Breast epithelium (tissue), 4 donors: Measurements from ENCODE around the gene CDH13. TPM values are rescaled to one million over a fixed set of nuclear protein-coding genes. Genes with fewer than 3 reads are reported as not detected.

Experiments used
- DNase-seq, 2 donors: peaks; one replicate each; pipeline ENCODE4 v3.0.0-alpha.2; 2019; ENCODE audit warnings: low spot score in 2 of 2
- H3K27ac ChIP-seq, 2 donors: fragments of 200-600 bp; sonication (generic) in 1 of 2; one replicate each; pipeline ENCODE4 v1.5.1; 2016 to 2019; ENCODE audit warnings: mild to moderate bottlenecking in 1 of 2
- H3K27me3 ChIP-seq, 2 donors: fragments of 200-600 bp; sonication (generic) in 1 of 2; one replicate each; pipeline versions ENCODE4 v1.5.1 to v1.6.0; 2017 to 2019; ENCODE audit warnings: control low read depth in 1 of 2, mild to moderate bottlenecking in 1 of 2
- H3K36me3 ChIP-seq: fragments of 200-600 bp; one replicate; pipeline ENCODE4 v1.5.1; 2019
- H3K4me1 ChIP-seq, 2 donors: fragments of 200-600 bp; sonication (generic); one replicate each; pipeline ENCODE4 v1.5.1; 2016 to 2019; ENCODE audit warnings: control low read depth in 1 of 2
- H3K4me3 ChIP-seq, 3 donors: fragments of 200-600 bp; sonication (generic); 1 replicate in 2 of 3; 2 replicates in 1 of 3; pipeline ENCODE4 v1.5.1; 2016 to 2019; ENCODE audit warnings: mild to moderate bottlenecking in 3 of 3, moderate library complexity in 2 of 3
- H3K9me3 ChIP-seq, 2 donors: fragments of 200-600 bp; sonication (generic) in 1 of 2; one replicate each; pipeline ENCODE4 v1.5.1; 2016 to 2019; ENCODE audit warnings: control low read depth in 1 of 2
- CTCF ChIP-seq, 3 donors: fragments of 450-650 bp; IDR thresholded peaks; one replicate each; pipeline ENCODE4 v1.5.1; 2016 to 2017; ENCODE audit warnings: antibody characterized with exemption in 3 of 3, mild to moderate bottlenecking in 3 of 3, moderate library complexity in 3 of 3
- POLR2A ChIP-seq: fragments of 450-650 bp; IDR thresholded peaks from one replicate; pipeline ENCODE4 v1.6.1; 2016; ENCODE audit warnings: antibody characterized with exemption, mild to moderate bottlenecking, moderate library complexity
- POLR2AphosphoS5 ChIP-seq, 3 donors: sonication (generic); formaldehyde crosslinking; IDR thresholded peaks; one replicate each; pipeline ENCODE4 v1.6.1; 2017; ENCODE audit warnings: antibody characterized with exemption in 3 of 3
- intact Hi-C: fragments of 100-400 bp; cut with DNase I; formaldehyde crosslinking; loops from one replicate; pipeline ENCODE4 v1.15.1; 2023; ENCODE audit warnings: low total_unique reads
- total RNA-seq, 3 donors: library from RNA; depleted of rRNA; stranded (reverse); fragments of >200 nt; gene quantifications; one replicate each; pipeline ENCODE4 v1.1.0, GENCODE V29; 2016

CDH13 gene
- total RNA-seq, 3 donors from 2014 or later: 6.0 to 13.1 (median 11.5) TPM

- TF ChIP-seq POLR2AphosphoS5 (IDR thresholded peaks at IDR 0.05) (no peak), POLR2A (no peak), CTCF (IDR thresholded peaks at IDR 0.05) (no peak)
- H3K36me3 ChIP-seq: no peaks in the 10 kb centered on the region
- H3K4me1 ChIP-seq: no peaks in the 10 kb centered on the region
- H3K27me3 ChIP-seq: no peaks in the 10 kb centered on the region
- intact Hi-C loops: no loop called here
- H3K9me3 ChIP-seq: peaks cover 0 to 10% of the 10 kb centered on the region in 2 donors
- H3K27ac ChIP-seq: no peak overlapping the region
- no peak for DNase-seq
- no peak overlapping the region for H3K4me3 ChIP-seq
These were observed 947.6 kb downstream of the CDH13 start for GRCh38 chr16:83574388-83574787.

GRCh38 chr16:83577078-83577745 is 950.4 kb downstream of the CDH13 start:
- DNase-seq: no peak
- Histone ChIP-seq H3K27me3 (no peaks in the 10 kb centered on the region), H3K4me1 (no peaks in the 10 kb centered on the region), H3K9me3 (peaks cover 0 to 10% of the 10 kb centered on the region in 2 donors), H3K27ac (no peak overlapping the region), H3K36me3 (no peaks in the 10 kb centered on the region), H3K4me3 (no peak overlapping the region)
- no peak for TF ChIP-seq POLR2A
- no peak for TF ChIP-seq CTCF (IDR thresholded peaks at IDR 0.05)
- TF ChIP-seq POLR2AphosphoS5 (IDR thresholded peaks at IDR 0.05): no peak
- intact Hi-C loops: no loop called here

GRCh38 chr16:83578171-83578570 is 951.4 kb downstream of the CDH13 start:
- peaks cover 0 to 10% of the 10 kb centered on the region in 2 donors for H3K9me3 ChIP-seq
- no peak for DNase-seq
- H3K4me1 ChIP-seq: no peaks in the 10 kb centered on the region
- H3K27ac ChIP-seq: no peak overlapping the region
- H3K4me3 ChIP-seq: no peak overlapping the region
- no peaks in the 10 kb centered on the region for H3K36me3 ChIP-seq
- intact Hi-C loops: no loop called here
- no peaks in the 10 kb centered on the region for H3K27me3 ChIP-seq
- no peak for TF ChIP-seq POLR2A
- TF ChIP-seq POLR2AphosphoS5 (IDR thresholded peaks at IDR 0.05): no peak
- no peak for TF ChIP-seq CTCF (IDR thresholded peaks at IDR 0.05)

GRCh38 chr16:83579027-83579426 is 952.3 kb downstream of the CDH13 start:
- no peak for DNase-seq
- no peak for TF ChIP-seq POLR2AphosphoS5 (IDR thresholded peaks at IDR 0.05)
- TF ChIP-seq POLR2A: no peak
- TF ChIP-seq CTCF (IDR thresholded peaks at IDR 0.05): no peak
- H3K4me1 ChIP-seq: no peaks in the 10 kb centered on the region
- no peaks in the 10 kb centered on the region for H3K36me3 ChIP-seq
- intact Hi-C loops: no loop called here
- no peak overlapping the region for H3K4me3 ChIP-seq
- peaks cover 0 to 10% of the 10 kb centered on the region in 2 donors for H3K9me3 ChIP-seq
- no peaks in the 10 kb centered on the region for H3K27me3 ChIP-seq
- H3K27ac ChIP-seq: no peak overlapping the region

GRCh38 chr16:83579436-83579835 is 952.7 kb downstream of the CDH13 start:
- Histone ChIP-seq H3K27me3 (no peaks in the 10 kb centered on the region), H3K4me3 (no peak overlapping the region), H3K4me1 (no peaks in the 10 kb centered on the region), H3K36me3 (no peaks in the 10 kb centered on the region), H3K9me3 (peaks cover 0 to 10% of the 10 kb centered on the region in 2 donors), H3K27ac (no peak overlapping the region)
- no peak for DNase-seq
- no peak for TF ChIP-seq CTCF (IDR thresholded peaks at IDR 0.05)
- intact Hi-C loops: no loop called here
